HG03108 (cell line): Measurements from ENCODE around the gene MLIP.

ENCODE experiments used
- ATAC-seq: cut with Tn5 transposase; IDR thresholded peaks from one replicate; pipeline ENCODE4 v1.9.1; 2021; ENCODE audit warnings: moderate library complexity; ENCODE audit not compliant: unreplicated experiment

Gene MLIP

GRCh38 chr6:54273214-54273820 lies 162.1 kb downstream of the MLIP start:
- no peak for ATAC-seq

- ATAC-seq = no peak
Observed at GRCh38 chr6:54274383-54274782, 163.1 kb downstream of the MLIP start.

- no peak for ATAC-seq
Observed at GRCh38 chr6:54282186-54282585, 170.9 kb downstream of the MLIP start.

DNA sequence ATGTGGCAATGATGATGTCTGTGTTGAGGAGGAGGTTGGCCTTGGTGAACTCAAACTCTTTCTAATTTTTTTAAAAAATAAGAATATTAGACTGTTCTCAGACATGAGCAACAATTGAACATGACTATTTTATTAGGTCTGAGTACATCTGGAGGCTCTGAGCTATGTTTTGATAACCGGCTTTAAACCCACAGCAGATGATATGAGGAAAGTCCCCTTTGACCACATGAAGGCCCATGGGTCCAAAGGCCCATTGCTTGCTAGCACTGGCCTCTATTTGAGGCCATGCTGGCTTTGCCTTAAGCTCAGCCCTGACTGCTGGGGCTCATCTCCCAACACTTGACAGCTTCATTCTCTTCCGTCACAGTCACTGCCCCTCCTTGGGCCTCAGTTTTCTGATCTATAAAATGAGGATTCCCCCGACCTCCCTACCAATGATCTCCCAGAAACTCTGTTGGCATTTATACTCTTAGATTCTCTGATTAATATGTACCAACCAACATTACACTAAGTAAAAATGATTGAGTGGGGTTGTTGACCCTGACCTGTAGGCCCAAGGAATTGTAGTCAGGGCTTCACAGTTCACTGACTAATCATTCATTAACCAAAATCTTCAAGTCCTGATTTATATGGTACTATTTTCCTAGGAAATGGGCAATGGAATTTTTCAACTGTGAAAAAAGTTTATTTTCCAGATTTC lies 173.1 kb downstream of the MLIP start:
- ATAC-seq = no peak

GRCh38 chr6:54285595-54285994 lies 174.4 kb downstream of the MLIP start:
- no peak for ATAC-seq

DNA sequence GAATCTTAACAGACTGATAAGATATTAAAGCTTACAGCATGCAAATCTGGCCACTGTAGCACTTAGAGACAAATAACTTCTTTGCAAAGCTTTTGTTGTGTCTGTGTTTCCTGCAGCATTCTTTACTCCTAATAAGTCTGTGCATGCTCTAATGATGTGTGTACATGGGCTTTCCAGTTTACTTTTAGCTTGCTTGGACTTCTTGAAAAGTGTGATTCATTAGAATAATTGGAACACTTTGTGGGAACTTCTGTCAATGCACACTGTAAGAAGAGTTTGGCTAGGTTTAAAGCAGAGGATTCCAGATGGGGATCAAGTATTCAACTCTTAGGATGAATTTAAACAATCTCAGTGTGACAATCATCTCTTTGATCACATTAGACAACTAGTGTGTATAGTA lies 174.9 kb downstream of the MLIP start:
- no peak for ATAC-seq

- no peak for ATAC-seq
Observed at GRCh38 chr6:54288474-54288873, 177.2 kb downstream of the MLIP start.

DNA sequence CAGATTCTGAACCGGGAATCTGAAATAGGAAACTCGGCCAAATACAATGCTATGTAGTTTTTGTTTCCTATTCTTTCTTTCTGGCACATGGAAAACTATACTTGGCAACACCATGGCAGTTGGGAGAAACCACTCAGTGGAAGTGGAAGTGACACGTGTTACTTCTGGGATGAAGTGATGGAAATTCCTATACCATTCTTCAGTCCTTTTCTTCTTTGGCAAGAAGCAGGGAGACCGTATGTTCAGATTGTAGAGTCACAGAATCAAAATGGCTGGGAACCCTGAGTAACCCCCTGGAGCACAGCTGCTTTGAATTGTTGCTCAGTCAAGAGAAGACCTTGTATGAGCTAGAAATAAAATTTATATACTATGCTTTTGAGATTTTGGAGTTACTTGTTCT lies 178.2 kb downstream of the MLIP start:
- ATAC-seq = no peak

DNA sequence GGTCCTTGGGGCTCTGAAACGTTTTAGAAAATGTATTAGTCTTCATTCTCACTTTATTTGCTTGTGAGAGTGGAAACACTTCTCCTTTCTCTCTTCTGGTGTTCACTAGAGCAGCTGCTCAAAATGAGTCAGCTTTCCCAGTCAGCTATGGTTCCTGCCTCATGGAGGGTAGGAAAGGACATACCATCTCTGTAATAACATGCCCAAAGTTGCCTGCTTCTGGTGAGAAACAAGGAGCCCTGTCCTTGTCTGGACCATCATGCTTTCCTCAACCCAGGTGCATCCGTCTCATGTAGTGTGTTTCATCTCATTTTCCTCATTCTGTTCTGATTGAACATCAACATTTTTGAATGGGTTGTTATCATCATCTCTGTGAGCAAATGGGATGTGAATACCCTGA lies 179.9 kb downstream of the MLIP start:
- ATAC-seq = peak; percentile 70

GRCh38 chr6:54291738-54292137 lies 180.5 kb downstream of the MLIP start:
- peak; percentile 93 for ATAC-seq

DNA sequence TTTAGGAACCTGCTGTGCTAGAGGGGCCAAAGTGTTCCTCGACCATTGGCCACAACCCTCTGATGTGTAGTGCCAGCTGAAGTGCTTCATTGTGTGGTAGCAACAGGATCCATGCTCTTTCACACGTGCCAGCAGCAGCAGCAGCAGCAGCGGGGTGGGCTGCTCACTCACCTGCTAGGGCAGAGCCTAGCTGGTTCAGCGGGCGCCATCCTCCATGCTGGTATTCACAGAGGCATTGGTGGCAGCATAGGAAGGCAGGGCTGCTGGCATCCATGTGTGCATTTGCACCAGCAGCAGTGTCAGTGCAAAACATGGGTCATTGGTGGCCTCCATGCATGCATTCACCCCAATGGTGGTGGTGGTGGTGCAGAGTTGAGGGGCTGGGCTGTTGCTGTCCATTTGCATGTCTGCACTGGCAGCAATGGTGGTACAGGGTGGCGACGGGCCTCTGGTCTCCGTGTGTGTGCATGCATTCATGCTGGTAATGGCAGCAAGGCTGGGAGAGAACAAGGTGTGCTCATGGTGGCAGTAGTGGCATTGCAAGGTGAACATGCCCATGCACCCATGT lies 183.8 kb downstream of the MLIP start:
- no peak for ATAC-seq

DNA sequence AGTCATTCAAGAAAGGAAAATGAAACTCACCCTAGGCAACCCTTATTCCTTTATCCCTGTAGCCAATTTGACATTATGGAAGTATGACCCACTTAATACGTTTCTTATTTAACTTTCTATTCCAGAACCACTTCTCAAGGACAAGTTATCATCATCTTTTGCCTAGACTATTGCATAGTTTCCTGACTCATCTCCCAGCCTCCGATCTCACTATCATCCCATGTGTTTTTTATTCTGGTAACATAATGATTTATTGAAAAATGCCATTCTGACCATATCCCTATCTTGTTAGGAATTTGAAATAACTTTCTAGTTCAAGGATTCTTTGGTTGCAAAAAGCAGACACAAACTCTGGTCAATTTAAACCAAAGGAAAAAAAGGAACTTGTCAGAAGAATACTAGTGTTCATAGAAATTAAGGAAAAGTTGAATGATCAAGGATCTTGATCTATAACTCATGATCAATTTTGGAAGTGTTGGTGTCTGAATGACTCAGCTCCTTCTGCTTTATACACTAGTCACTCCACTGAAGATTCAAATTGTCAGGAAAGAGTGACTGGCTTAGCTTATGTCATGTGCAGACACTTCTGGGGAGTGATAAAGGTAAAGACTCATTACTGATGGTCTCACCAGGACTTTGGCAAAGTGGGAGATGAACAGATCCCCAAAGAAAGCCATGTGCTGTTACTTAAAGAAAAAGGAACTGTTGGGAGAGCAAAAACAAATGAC lies 188.5 kb downstream of the MLIP start:
- ATAC-seq = no peak

- no peak for ATAC-seq
Observed at GRCh38 chr6:54301770-54302169, 190.5 kb downstream of the MLIP start.

GRCh38 chr6:54307439-54307910 lies 196.2 kb downstream of the MLIP start:
- peak; percentile 69 for ATAC-seq

DNA sequence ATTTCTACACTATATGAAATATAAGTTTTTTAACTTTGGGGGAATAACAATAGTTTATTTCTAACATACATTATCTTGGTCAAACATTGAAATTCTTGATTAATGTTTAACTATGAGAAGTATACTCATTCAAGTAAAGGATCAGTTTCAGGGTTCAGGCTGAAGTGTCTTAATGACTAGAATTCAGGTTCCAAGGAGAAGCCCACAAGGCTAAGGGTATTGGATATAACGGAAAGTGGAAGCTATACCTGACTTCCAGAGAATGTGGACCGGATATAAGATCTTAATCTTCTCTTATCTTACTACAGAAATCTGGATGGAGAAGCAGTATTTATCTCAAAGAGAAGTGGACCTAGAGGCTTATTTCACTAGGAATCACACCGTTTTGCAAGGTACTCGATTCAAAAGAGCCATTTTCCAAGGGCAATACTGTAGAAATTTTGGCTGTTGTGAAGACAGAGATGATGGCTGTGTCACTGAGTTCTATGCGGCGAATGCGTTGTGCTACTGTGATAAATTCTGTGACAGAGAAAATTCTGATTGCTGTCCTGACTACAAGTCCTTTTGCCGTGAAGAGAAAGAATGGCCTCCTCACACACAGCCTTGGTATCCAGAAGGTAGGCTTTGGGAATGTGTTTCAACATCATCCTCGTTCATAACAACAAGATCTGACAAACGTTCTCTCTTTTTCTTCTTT lies 197.2 kb downstream of the MLIP start, which contains the start of gene TINAG:
Gene TINAG (plus strand): TSS at position 153 of the 697 bp plus-strand sequence. CDS start 110 bp downstream, at position 263.
- peak; percentile 40 for ATAC-seq

DNA sequence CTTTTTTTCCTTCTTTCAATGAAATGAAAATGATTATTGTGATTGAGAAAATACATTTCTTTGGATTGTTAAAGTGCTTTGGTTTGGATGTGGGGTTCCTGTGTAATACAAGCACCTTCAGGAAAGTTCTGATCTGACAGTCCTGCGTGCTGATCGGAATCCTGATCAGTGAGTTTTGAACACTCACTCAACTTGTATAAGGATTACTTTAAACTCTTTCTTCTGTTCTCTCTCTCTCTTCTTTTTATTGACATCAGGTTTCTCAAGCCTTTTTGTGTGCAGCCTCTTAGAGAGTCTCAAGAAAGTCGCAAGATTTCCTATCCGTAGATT lies 197.7 kb downstream of the MLIP start:
- ATAC-seq = no peak

GRCh38 chr6:54310377-54311152 lies 199.3 kb downstream of the MLIP start:
- ATAC-seq = no peak

GRCh38 chr6:54315656-54316055 lies 204.4 kb downstream of the MLIP start:
- ATAC-seq = no peak
